Stimulated activated memory B cell treated with anti-CD40 and anti-IgM and Interleukin-4, amounts not matched to agents 10 μg/mL and 1 μg/mL and 100 μg/mL, for 72 hours (primary cell): ENCODE data around the gene NOBOX.

ENCODE experiments used
- ATAC-seq: fragments of 150-1000 bp; cut with Tn5 transposase; 2 replicates; pipeline ENCODE4 v1.10.0; 2021
- H3K27ac Mint-ChIP-seq: one replicate; pipeline ENCODE4 v1.8.0; 2022; ENCODE audit warnings: mild to moderate bottlenecking, mixed read lengths
- H3K27me3 Mint-ChIP-seq: one replicate; pipeline ENCODE4 v1.8.0; 2022; ENCODE audit warnings: mixed read lengths
- H3K36me3 Mint-ChIP-seq: one replicate; pipeline ENCODE4 v1.8.0; 2022; ENCODE audit warnings: mixed read lengths
- H3K4me1 Mint-ChIP-seq: one replicate; pipeline ENCODE4 v1.8.0; 2022; ENCODE audit warnings: mixed read lengths
- H3K4me3 Mint-ChIP-seq: one replicate; pipeline ENCODE4 v1.8.0; 2022; ENCODE audit warnings: mild to moderate bottlenecking, moderate library complexity, mixed read lengths
- H3K9me3 Mint-ChIP-seq: one replicate; pipeline ENCODE4 v1.8.0; 2022; ENCODE audit warnings: mixed read lengths

The NOBOX gene

DNA sequence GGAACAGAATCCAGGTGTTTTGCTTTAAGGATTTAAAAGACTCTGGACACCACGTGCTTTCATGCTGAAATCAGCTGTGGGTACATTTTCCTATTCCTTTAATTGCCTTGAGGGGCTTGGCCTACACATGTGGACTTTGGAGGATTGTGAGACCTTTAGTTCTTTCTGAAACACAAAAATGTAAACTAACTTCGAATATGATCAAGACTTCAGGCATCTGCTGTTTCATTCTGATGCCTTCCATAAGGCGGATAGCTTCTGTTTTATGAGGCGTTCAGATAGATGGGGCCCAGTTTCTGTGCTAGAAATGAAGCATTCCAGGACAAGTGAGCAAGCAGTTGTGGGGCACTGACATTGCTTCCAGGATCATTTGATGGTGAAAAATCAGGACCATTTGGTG lies 1.5 kb upstream of the NOBOX start:
- no peak for ATAC-seq
- Mint-ChIP-seq H3K9me3 (no peaks in the 10 kb centered on the region), H3K27ac (no peak overlapping the region), H3K27me3 (peaks cover 43% of the 10 kb centered on the region), H3K4me1 (no peaks in the 10 kb centered on the region), H3K4me3 (no peak overlapping the region), H3K36me3 (no peaks in the 10 kb centered on the region)

DNA sequence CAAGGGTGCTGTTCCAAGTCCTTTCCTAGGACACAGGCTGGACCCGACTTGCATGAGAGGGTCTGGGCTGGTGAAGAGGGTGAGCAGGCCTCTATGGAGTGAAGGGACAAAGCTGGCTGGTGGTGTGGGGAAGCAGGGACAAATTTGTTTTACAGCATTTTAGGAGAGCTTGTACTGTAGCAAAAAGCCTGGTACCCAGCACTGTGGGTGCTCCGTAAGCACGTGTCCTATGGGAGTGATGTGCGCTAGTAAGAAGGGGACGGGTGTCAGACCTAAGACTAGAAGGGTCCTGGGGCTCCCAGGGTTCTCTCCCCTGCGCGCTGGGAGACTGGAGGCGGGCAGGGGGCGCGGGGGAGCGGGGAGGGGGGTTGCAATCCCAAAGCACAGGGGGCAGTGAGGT lies 391 bp downstream of the NOBOX start:
- Mint-ChIP-seq H3K4me1 (no peaks in the 10 kb centered on the region), H3K4me3 (no peak overlapping the region), H3K36me3 (no peaks in the 10 kb centered on the region), H3K27ac (no peak overlapping the region), H3K27me3 (peaks cover 37% of the 10 kb centered on the region), H3K9me3 (no peaks in the 10 kb centered on the region)
- ATAC-seq = no peak

DNA sequence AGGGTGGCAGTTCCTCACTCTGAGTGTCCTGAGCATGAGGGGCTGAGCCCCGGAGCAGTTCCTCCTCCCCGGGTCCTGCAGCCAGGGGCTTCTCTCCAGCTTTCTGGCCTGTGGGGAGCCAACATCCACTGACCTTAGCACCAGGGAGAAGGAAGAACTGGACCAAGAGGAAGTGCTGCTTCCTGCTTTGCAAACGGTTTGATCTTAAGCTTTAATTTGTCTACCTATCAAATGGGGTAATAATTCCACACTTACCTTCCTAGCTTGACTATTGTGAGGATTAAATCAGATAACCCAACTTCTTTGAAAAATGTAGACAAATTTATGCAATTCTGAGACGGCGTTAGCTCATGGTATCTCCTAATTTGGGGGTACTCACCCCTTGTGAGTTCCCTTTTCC lies 2.0 kb downstream of the NOBOX start:
- no peaks in the 10 kb centered on the region for H3K36me3 Mint-ChIP-seq
- no peak overlapping the region for H3K27ac Mint-ChIP-seq
- no peak for ATAC-seq
- no peak overlapping the region for H3K4me3 Mint-ChIP-seq
- H3K4me1 Mint-ChIP-seq = no peaks in the 10 kb centered on the region
- H3K9me3 Mint-ChIP-seq = no peaks in the 10 kb centered on the region
- H3K27me3 Mint-ChIP-seq = peaks cover 24% of the 10 kb centered on the region

DNA sequence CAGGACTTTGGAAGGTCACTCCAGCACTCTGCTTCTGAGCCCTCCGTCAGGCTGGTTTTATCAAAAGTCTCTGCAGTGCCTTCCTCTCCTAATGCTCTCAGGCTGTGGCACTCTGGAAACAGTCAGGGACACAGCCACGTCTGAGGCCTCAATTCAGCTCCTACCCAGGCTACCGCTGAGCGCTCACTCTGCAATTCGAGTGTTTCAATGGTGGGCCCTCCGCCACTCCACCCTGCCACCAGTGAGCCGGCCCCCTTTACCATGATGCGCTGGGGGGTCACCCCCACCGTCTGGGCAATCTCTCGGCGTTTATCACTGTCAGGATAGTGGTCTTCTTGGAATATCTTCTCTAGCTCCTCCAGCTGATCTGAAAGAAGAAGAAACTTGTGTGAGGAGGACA lies 3.5 kb downstream of the NOBOX start:
- no peak for ATAC-seq
- Mint-ChIP-seq H3K4me3 (no peak overlapping the region), H3K36me3 (no peaks in the 10 kb centered on the region), H3K27ac (no peak overlapping the region), H3K9me3 (no peaks in the 10 kb centered on the region), H3K4me1 (no peaks in the 10 kb centered on the region), H3K27me3 (peaks cover 22% of the 10 kb centered on the region)

DNA sequence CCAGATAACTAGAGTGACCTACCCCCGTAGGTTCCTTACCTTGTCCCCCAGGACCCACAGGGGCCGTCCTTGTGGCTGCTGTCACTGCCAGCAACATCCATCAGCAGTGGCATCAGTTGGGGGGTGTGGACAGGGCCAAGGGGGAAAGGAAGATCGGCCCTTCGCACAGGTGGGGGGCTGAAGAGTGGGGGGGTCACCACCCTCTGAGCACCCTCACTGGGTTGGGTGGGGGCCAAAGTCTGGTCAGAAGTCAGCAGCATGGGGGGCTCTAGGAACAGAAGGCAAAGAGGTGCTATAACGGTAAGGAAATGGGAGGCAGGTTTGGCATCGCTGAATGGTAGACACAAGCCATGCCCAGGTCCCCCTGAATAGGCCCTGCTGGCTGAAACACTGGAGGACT lies 4.6 kb downstream of the NOBOX start:
- Mint-ChIP-seq H3K27ac (no peak overlapping the region), H3K36me3 (no peaks in the 10 kb centered on the region), H3K4me1 (no peaks in the 10 kb centered on the region), H3K9me3 (no peaks in the 10 kb centered on the region), H3K4me3 (no peak overlapping the region), H3K27me3 (peaks cover 15% of the 10 kb centered on the region)
- ATAC-seq = no peak

DNA sequence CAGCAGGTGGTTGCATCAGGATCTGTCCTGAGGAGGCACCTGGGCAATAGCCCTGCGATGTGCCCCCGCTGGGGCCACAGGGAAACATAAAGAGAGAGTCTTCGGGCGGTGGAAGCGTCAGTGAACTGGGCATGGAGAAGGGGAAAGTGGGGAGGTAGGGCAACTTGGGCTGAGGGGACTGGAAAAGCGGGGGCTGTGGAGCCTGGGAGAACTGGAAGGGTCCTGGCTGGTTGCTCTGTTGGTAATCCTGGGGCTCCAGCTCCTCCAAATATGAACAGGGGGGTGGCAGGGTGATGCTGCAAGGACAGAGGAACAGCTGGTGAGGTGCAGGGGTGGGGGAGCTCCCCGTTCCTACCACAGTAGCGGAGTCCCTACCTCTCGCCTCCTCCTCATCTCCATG lies 5.2 kb downstream of the NOBOX start:
- H3K27me3 Mint-ChIP-seq = peaks cover 15% of the 10 kb centered on the region
- H3K4me1 Mint-ChIP-seq = no peaks in the 10 kb centered on the region
- no peak overlapping the region for H3K4me3 Mint-ChIP-seq
- no peak for ATAC-seq
- no peak overlapping the region for H3K27ac Mint-ChIP-seq
- no peaks in the 10 kb centered on the region for H3K36me3 Mint-ChIP-seq
- no peaks in the 10 kb centered on the region for H3K9me3 Mint-ChIP-seq

DNA sequence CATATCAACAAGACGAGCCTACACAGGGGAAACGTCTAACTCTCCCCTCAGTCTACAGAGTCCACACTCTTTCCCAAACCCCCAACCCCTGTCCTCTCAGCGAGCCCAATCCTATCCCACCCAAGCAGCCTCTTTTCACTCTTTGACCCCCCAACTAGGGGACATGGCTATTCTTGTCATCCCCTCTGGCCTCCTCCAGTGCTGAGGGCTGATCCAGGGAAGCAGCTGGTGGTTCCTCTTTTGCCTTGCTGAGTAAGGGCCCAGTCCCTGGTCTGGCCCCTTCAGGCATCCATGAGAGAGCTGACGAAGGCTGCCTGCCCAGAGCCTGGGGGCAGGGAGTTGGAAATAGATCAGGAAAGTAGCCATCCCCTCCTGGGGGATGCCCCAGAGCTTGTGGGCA lies 6.4 kb downstream of the NOBOX start:
- Mint-ChIP-seq H3K4me3 (no peak overlapping the region), H3K27ac (no peak overlapping the region), H3K36me3 (no peaks in the 10 kb centered on the region), H3K27me3 (peaks cover 15% of the 10 kb centered on the region), H3K9me3 (no peaks in the 10 kb centered on the region), H3K4me1 (no peaks in the 10 kb centered on the region)
- ATAC-seq = no peak

DNA sequence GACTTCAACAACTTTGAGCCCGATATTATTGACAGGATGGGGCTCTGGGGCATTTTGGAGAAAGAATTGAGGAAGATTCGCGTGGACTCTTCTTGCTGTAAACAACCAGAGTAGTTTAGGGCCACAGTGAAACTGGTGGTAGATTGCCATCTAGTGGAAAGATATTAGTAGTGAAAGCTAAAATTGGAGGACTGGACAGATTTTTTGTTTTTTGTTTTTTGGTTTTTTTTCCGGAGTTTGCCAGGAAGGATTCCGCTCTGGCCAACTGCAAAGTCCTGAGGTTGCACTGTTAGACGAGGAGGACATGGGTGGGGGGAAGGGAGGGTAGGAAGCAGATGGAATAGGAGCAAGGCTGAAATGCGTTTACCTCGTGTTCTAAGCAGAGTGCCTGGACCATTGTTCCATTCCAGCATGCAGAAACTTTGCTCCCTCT lies 11.7 kb downstream of the NOBOX start:
- Mint-ChIP-seq H3K9me3 (no peaks in the 10 kb centered on the region), H3K27ac (no peak overlapping the region), H3K27me3 (no peaks in the 10 kb centered on the region), H3K4me3 (peak overlapping the region; percentile 28), H3K4me1 (no peaks in the 10 kb centered on the region), H3K36me3 (no peaks in the 10 kb centered on the region)
- no peak for ATAC-seq

DNA sequence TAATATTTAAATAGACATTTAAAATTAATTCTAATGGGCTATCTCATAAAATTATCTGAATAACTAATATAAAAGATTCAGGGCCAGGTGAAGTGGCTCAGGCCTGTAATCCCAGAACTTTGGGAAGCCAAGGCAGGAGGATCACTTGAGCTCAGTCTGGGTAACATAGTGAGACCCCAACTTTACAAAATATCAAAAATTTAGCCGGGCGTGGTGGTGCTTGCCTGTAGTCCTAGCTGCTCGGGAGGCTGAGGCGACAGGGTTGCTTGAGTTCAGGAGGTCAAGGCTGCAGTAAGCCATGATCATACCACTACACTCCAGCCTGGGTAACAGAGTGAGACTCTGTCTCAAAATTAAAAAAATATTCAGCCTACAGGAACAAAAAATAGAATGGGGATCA lies 12.5 kb downstream of the NOBOX start:
- Mint-ChIP-seq H3K27me3 (no peaks in the 10 kb centered on the region), H3K36me3 (no peaks in the 10 kb centered on the region), H3K4me1 (no peaks in the 10 kb centered on the region), H3K9me3 (no peaks in the 10 kb centered on the region), H3K4me3 (no peak overlapping the region), H3K27ac (no peak overlapping the region)
- no peak for ATAC-seq

DNA sequence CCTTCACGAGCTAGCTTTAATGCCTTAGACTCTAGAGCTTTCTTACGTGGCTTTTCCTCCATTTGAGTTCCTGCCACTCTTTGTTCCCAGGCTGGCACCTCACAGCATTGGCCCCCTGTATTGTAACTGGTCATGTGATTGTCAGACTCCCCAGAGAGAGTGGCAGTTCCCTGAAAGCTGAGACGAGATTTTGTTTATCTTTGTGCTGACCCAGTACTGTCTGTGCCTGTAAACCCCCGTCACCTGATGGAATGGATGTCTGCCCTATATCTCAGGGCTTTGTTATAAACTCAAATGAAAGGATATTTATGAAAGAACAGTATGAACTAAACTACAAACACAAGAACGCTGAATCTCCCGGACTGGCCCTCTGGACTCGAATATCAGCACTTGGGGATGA lies 13.0 kb downstream of the NOBOX start:
- no peak overlapping the region for H3K27ac Mint-ChIP-seq
- no peaks in the 10 kb centered on the region for H3K4me1 Mint-ChIP-seq
- no peak overlapping the region for H3K4me3 Mint-ChIP-seq
- peaks cover 1% of the 10 kb centered on the region for H3K27me3 Mint-ChIP-seq
- no peak for ATAC-seq
- H3K9me3 Mint-ChIP-seq = peaks cover under 1% of the 10 kb centered on the region
- no peaks in the 10 kb centered on the region for H3K36me3 Mint-ChIP-seq

DNA sequence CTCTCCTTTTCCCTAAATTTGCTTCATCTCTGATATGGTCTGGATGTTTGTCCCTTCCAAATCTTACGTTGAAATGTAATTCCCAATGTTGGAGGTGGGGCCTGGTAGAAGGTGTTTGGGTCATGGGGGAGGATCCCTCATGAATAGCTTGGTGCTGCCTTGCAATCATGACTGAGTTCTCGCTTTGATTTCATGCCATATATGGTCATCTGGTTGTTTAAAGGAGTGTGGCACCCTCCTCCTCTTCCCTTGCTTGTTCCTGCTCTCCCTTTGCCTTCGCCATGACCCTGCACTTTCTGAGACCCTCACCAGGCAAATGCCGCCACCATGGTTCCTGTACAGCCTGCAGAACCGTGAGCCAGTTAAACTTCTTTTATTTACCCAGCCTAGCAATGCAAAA lies 14.5 kb downstream of the NOBOX start:
- Mint-ChIP-seq H3K4me3 (no peak overlapping the region), H3K9me3 (peaks cover 3% of the 10 kb centered on the region), H3K36me3 (no peaks in the 10 kb centered on the region), H3K4me1 (peaks cover 11% of the 10 kb centered on the region), H3K27ac (no peak overlapping the region), H3K27me3 (peaks cover 16% of the 10 kb centered on the region)
- no peak for ATAC-seq

DNA sequence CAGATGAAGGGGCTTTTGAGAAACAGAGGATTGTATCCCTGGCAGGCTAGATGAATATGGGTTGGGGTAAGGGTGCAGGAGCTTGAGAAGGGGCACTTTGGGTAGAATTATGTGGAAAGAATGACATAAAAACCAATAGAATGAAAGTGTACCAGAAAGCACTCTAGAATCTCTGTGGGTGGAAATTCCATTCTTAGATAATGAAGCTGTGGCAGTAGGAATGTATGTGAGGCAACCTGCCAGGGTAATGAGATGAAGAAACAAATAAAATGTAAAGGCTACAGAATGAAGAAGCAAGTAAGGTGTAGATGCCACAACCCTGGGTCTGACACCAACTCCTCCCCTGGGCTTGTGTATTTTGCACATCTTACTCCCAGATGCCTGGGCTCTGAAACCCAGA lies 16.8 kb downstream of the NOBOX start:
- peaks cover 16% of the 10 kb centered on the region for H3K4me1 Mint-ChIP-seq
- H3K27me3 Mint-ChIP-seq = peaks cover 16% of the 10 kb centered on the region
- no peak overlapping the region for H3K27ac Mint-ChIP-seq
- no peak for ATAC-seq
- H3K36me3 Mint-ChIP-seq = no peaks in the 10 kb centered on the region
- H3K9me3 Mint-ChIP-seq = peaks cover 3% of the 10 kb centered on the region
- H3K4me3 Mint-ChIP-seq = no peak overlapping the region

DNA sequence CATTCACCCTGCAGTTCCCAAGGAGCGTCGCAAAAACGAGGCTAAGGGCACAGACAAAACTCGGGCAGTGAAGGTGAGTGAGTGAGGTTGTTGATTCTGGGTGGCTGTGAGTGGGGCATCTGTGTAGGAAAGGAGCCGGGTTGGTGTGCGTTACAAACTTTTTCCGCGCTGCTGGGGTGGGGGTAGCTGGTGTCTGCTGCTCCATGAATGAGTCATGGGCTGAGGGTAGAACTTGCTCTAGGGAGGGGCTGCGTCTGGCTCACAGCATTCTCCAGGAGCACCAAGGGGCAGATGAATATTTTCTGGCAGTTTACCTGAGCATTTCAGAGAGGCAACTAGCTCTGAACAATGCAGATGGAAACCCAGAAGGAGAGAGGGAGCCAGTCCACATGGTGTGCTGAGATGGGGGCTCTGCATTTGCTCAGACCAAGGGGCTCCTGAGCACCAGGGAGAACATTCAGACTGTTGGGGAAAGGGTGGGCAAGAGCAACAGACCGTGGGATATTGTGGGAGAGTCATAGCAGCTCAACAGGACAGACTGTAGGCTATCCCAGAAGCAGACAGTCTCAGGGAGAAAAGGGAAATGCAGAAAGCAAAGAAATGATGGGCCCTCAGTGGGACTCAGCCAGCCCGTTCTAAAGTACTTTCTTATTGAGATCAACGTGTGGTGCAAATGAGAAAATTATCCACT lies 18.8 kb downstream of the NOBOX start:
- Mint-ChIP-seq H3K9me3 (peaks cover 3% of the 10 kb centered on the region), H3K36me3 (peaks cover 3% of the 10 kb centered on the region), H3K27ac (peak overlapping the region; percentile 61), H3K27me3 (peaks cover 16% of the 10 kb centered on the region), H3K4me1 (peaks cover 16% of the 10 kb centered on the region), H3K4me3 (no peak overlapping the region)
- ATAC-seq = peak; percentile 75

DNA sequence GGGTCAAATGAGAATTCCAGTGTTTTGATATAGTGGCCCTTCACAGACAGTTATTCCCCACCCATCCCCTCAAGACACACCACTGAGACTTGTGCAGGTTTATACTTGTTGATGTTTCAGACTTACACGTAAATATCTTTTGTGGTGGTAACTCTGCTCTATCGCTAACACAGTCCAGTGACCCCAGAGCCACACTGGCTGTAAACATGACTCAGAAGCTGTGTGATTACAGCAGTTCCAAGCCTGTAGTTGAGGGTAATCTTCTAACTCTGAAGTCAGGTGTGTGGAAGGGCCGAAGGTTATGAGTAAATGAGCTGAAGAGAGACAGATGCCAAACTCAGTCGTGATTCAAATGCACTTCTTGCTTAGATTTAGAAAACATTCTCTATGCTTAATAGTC lies 19.4 kb downstream of the NOBOX start:
- H3K27me3 Mint-ChIP-seq = peaks cover 16% of the 10 kb centered on the region
- H3K36me3 Mint-ChIP-seq = peaks cover 6% of the 10 kb centered on the region
- H3K4me3 Mint-ChIP-seq = no peak overlapping the region
- H3K4me1 Mint-ChIP-seq = peaks cover 16% of the 10 kb centered on the region
- peaks cover 3% of the 10 kb centered on the region for H3K9me3 Mint-ChIP-seq
- ATAC-seq = peak; percentile 81
- H3K27ac Mint-ChIP-seq = peak overlapping the region; percentile 61

DNA sequence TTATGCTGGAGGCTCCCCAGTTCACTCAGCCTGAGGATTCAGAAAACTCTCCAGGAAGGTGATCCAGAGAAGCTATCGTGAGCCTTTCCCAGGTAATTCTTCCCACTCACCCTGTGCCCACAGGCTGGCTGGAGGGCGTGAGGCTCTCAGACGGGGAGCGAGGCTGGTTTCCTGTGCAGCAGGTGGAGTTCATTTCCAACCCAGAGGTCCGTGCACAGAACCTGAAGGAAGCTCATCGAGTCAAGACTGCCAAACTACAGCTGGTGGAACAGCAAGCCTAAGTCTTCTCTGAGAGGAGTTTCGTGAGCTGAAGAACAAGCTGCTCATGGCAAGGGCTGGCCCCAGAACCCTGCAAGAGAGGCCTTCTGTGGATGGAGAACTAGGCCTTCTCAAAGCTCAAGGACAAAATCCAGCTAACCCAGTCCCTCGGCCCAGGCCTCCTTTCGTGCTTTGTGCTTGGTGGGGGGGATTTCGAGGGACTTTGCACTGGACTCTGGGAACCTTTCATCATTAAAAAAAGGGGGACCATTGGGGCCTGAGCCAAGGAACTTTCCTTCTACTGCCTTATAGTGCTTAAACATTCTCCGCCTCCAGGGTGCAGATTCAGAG lies 23.6 kb downstream of the NOBOX start:
- no peak overlapping the region for H3K27ac Mint-ChIP-seq
- H3K27me3 Mint-ChIP-seq = peaks cover 9% of the 10 kb centered on the region
- H3K9me3 Mint-ChIP-seq = no peaks in the 10 kb centered on the region
- peaks cover 14% of the 10 kb centered on the region for H3K4me1 Mint-ChIP-seq
- H3K4me3 Mint-ChIP-seq = no peak overlapping the region
- no peak for ATAC-seq
- H3K36me3 Mint-ChIP-seq = peaks cover 14% of the 10 kb centered on the region

DNA sequence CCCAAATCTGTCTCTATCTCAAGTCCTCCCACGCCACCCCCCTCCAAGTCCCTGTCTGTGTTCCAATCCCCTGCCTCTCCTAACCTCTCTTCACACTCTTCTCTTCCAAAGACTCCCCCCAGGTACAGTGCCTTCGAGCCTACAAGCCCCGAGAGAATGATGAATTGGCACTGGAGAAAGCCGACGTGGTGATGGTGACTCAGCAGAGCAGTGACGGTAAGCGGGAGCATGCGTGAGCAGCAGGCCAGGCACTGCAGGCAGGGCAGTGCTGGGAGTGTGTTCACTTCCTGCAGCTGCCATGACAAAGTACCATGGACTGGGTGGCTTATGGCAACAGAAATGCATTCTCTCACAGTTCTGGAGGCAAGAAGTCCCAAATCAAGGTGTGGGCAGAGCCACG lies 24.8 kb downstream of the NOBOX start:
- H3K4me1 Mint-ChIP-seq = peaks cover 2% of the 10 kb centered on the region

More for the DNA sequence above, 24.8 kb downstream of the NOBOX start:
- Mint-ChIP-seq H3K9me3 (no peaks in the 10 kb centered on the region), H3K36me3 (peaks cover 14% of the 10 kb centered on the region), H3K27ac (no peak overlapping the region), H3K27me3 (no peaks in the 10 kb centered on the region), H3K4me3 (no peak overlapping the region)
- no peak for ATAC-seq
